ENCODE data around the gene DLK1.

DNA sequence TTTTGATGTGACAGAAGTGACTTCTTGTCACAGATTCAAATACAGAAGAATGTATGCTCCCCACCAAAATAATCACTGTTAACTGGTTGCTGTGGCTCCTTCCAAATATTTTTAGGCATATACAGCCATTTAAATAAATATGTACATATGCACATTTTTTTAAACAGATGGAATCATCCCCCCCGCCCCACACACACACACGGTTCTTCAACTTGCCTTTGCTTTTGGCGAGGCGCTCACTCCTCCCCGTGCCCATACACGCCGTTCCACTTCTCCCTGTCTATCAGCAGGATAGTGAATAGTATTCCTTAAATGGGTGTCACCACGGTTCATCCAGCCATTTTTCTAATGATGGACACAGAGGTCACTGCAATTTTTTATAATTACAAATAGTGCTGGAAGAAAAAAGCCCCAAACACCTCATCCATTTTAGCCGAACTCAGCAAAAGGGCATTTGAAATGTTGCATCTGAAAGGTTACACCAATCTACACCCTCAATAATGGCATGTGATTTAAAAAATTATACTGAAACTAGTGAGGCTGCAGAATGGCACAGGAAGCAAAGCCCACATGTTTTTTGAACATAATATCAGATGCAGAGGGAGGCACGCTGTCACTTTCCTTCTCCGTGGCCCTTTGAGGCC is 60.0 kb downstream of the DLK1 start:
- TF ChIP-seq EP300 (IDR thresholded peaks at IDR 0.05) (no peak), POLR2A (IDR thresholded peaks at IDR 0.05) (no peak)
- TF ChIP-seq, protein P1, sequence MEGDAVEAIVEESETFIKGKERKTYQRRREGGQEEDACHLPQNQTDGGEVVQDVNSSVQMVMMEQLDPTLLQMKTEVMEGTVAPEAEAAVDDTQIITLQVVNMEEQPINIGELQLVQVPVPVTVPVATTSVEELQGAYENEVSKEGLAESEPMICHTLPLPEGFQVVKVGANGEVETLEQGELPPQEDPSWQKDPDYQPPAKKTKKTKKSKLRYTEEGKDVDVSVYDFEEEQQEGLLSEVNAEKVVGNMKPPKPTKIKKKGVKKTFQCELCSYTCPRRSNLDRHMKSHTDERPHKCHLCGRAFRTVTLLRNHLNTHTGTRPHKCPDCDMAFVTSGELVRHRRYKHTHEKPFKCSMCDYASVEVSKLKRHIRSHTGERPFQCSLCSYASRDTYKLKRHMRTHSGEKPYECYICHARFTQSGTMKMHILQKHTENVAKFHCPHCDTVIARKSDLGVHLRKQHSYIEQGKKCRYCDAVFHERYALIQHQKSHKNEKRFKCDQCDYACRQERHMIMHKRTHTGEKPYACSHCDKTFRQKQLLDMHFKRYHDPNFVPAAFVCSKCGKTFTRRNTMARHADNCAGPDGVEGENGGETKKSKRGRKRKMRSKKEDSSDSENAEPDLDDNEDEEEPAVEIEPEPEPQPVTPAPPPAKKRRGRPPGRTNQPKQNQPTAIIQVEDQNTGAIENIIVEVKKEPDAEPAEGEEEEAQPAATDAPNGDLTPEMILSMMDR (IDR thresholded peaks at IDR 0.05): no peak

Measured in sigmoid colon (tissue), 4 donors.